Activated naive CD8-positive, alpha-beta T cell (primary cell): ENCODE measurements around the gene NOX5.
"Not testable (repeated sequence)": the region's sequence is repeated elsewhere in the genome, so short reads cannot be mapped to it uniquely, and the experiment has no call there.

Experiments
- H3K27ac Mint-ChIP-seq: one replicate; pipeline ENCODE4 v1.8.0; 2021; ENCODE audit warnings: mixed read lengths
- H3K27me3 Mint-ChIP-seq: one replicate; pipeline ENCODE4 v1.8.0; 2021; ENCODE audit warnings: mixed read lengths
- H3K36me3 Mint-ChIP-seq: one replicate; pipeline ENCODE4 v1.8.0; 2021; ENCODE audit warnings: mixed read lengths
- H3K4me1 Mint-ChIP-seq: one replicate; pipeline ENCODE4 v1.8.0; 2021; ENCODE audit warnings: low read depth, mixed read lengths
- H3K4me3 Mint-ChIP-seq: one replicate; pipeline ENCODE4 v1.8.0; 2021; ENCODE audit warnings: mild to moderate bottlenecking, mixed read lengths
- H3K9me3 Mint-ChIP-seq: one replicate; pipeline ENCODE4 v1.8.0; 2021; ENCODE audit warnings: low read depth, mixed read lengths

Gene NOX5, protein sequence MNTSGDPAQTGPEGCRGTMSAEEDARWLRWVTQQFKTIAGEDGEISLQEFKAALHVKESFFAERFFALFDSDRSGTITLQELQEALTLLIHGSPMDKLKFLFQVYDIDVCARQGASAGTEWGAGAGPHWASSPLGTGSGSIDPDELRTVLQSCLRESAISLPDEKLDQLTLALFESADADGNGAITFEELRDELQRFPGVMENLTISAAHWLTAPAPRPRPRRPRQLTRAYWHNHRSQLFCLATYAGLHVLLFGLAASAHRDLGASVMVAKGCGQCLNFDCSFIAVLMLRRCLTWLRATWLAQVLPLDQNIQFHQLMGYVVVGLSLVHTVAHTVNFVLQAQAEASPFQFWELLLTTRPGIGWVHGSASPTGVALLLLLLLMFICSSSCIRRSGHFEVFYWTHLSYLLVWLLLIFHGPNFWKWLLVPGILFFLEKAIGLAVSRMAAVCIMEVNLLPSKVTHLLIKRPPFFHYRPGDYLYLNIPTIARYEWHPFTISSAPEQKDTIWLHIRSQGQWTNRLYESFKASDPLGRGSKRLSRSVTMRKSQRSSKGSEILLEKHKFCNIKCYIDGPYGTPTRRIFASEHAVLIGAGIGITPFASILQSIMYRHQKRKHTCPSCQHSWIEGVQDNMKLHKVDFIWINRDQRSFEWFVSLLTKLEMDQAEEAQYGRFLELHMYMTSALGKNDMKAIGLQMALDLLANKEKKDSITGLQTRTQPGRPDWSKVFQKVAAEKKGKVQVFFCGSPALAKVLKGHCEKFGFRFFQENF

DNA sequence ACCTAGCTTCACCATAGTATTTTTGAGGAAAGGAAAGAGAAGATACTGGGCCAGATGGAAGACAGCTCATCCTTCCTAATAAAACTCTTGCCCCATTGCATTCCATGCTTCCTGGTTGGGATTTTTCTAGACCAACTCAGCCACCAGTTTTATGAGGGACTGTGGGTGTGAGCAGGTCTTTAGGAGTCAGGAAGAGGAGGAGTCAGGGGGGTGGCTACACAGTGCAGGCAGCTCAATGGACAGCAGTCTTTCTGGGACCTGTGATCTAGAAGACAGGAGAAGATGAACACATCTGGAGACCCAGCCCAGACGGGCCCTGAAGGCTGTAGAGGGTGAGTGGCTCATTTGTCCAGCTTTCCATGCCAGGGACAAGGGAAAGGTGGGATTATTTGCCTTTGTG, at the start of gene NOX5:
Gene NOX5, plus strand, starts transcription at position 242 of the 400 bp plus-strand sequence. Its CDS starts 41 bp downstream, at position 283.
- H3K4me3 Mint-ChIP-seq, result no peak within 1 kb of the TSS
- no peak within 1 kb of the TSS for H3K27ac Mint-ChIP-seq
- peaks cover 2% of the 10 kb centered on the region for H3K27me3 Mint-ChIP-seq
- peaks cover 7% of the 10 kb centered on the region for H3K36me3 Mint-ChIP-seq
- H3K4me1 Mint-ChIP-seq, result no peaks in the 10 kb centered on the region
- peaks cover 11% of the 10 kb centered on the region for H3K9me3 Mint-ChIP-seq

DNA sequence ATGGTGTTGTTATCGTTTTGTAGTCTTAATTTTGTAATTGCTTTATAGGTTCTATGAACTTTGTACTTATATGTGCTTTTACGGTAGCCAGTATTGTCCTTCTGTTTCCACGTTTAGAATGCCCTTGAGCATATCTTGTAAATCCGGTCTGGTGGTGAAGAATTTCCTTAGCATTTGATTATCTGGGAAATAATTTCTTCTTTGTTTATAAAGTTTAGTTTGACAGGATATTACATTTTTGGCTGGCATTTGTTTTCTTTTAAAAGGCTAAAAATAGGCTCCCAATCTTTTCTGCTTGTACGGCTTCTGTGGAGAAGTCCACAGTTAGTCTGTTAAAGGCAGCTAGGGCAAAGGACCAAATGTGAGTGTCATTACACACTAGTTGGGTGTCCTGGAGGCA, 47.5 kb upstream of the NOX5 start:
- peaks cover 8% of the 10 kb centered on the region for H3K36me3 Mint-ChIP-seq
- H3K27ac Mint-ChIP-seq, result no peak overlapping the region
- H3K9me3 Mint-ChIP-seq, result peaks cover 19% of the 10 kb centered on the region
- peaks cover 14% of the 10 kb centered on the region for H3K27me3 Mint-ChIP-seq
- no peaks in the 10 kb centered on the region for H3K4me1 Mint-ChIP-seq
- H3K4me3 Mint-ChIP-seq, result no peak overlapping the region

DNA sequence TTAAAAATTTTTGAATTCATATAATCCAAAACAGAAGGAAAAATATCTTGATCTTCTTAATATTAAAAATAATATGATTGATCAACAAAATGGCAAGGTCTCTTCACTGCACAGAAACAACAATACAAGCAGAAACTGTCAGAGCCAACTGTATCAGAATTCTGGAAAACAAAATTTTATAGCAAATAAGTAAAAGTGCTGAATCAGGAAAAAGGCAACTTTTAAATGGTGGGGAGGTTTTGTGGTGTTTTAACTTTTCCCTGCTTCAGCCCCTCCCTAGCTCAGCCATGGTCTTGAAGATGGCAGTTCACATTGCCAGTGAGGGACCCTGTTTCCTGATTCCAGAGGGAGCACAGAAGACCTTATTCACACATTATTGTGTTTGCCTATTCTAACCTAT, 46.5 kb upstream of the NOX5 start:
- no peak overlapping the region for H3K4me3 Mint-ChIP-seq
- peaks cover 8% of the 10 kb centered on the region for H3K36me3 Mint-ChIP-seq
- no peak overlapping the region for H3K27ac Mint-ChIP-seq
- H3K9me3 Mint-ChIP-seq, result peaks cover 19% of the 10 kb centered on the region
- H3K27me3 Mint-ChIP-seq, result peaks cover 12% of the 10 kb centered on the region
- H3K4me1 Mint-ChIP-seq, result no peaks in the 10 kb centered on the region

DNA sequence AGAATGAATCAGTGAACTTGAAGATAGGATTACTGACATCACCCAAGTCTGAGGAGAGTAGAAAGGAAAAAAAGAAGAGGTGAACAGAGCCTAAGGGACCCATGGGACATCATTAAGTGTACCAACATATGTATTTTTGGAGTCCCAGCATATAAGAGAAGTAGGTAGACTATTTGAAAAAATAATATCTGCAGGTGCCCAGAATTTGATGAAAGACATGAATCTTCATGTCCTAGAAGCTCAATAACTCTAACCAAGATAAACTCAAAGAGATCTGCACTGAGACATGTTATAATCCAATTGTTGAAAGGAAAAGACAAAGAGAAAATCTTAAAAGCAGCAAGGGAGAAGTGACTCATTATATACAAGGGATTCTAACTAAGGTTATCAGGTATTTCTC, 45.2 kb upstream of the NOX5 start:
- Mint-ChIP-seq H3K27ac (no peak overlapping the region), H3K4me1 (no peaks in the 10 kb centered on the region), H3K4me3 (no peak overlapping the region), H3K27me3 (peaks cover 14% of the 10 kb centered on the region), H3K36me3 (peaks cover 8% of the 10 kb centered on the region), H3K9me3 (peaks cover 19% of the 10 kb centered on the region)

DNA sequence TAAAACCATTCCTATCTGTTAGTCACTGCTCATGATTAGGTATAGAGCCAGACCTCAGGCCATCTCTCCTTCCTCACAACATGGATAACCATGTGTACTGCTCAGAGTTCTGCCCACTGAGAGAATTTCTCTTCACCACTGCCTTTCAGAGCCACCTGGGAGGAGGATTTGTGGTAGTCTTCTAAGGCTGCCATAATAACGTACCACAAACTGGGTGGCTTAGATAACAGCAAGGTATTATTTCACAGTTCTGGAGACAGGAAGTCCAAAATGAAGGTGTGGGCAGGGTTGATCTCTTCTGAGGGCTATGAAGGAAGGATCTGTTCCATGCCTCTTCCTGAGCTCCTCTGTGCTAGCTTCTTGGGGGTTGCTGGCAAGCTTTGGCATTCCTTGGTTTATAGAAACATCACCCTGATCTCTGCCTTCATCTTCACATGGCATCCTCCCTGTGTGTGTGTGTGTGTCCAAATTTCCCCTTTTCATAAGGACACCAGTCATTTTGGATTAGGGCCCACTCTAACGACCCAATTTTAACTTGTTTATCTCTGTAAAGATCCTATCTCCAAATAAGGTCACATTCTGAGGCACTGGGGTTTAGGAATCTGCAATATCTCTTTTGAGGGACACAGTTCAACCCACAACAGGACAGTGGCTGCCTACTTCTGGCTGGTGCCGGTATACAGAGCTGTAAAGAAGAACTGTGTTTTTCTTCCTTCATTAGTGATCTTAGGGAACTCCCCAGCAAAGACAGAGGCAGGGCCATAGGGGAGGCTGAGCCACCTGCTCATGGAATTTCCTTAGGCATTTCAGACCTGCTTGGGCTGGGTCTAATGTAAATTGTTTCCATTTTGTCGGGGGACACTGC, 42.1 kb upstream of the NOX5 start:
- no peak overlapping the region for H3K27ac Mint-ChIP-seq
- H3K4me1 Mint-ChIP-seq, result no peaks in the 10 kb centered on the region
- H3K36me3 Mint-ChIP-seq, result peaks cover 5% of the 10 kb centered on the region
- H3K27me3 Mint-ChIP-seq, result peaks cover 21% of the 10 kb centered on the region
- H3K4me3 Mint-ChIP-seq, result no peak overlapping the region
- H3K9me3 Mint-ChIP-seq, result peaks cover 15% of the 10 kb centered on the region

DNA sequence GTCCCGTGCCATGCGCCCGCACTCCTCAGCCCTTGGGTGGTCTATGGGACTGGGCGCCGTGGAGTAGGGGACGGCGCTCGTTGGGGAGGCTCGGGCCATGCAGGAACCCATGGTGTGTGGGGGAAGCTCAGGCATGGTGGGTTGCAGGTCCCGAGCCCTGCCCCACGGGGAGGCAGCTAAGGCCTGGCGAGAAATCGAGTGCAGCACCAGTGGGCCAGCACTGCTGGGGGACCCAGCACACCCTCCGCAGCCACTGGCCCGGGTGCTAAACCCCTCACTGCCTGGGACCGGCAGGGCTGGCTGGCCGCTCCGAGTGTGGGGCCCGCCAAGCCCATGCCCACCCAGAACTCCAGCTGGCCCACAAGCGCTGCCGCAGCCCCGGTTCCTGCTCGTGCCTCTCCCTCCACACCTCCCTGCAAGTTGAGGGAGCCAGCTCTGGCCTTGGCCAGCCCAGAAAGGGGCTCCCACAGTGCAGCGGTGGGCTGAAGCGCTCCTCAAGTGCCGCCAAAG, 38.8 kb upstream of the NOX5 start:
- not testable (repeated sequence) for H3K4me3 Mint-ChIP-seq, H3K27ac Mint-ChIP-seq, H3K9me3 Mint-ChIP-seq, H3K36me3 Mint-ChIP-seq, H3K4me1 Mint-ChIP-seq
- peaks cover 17% of the 10 kb centered on the region for H3K27me3 Mint-ChIP-seq

DNA sequence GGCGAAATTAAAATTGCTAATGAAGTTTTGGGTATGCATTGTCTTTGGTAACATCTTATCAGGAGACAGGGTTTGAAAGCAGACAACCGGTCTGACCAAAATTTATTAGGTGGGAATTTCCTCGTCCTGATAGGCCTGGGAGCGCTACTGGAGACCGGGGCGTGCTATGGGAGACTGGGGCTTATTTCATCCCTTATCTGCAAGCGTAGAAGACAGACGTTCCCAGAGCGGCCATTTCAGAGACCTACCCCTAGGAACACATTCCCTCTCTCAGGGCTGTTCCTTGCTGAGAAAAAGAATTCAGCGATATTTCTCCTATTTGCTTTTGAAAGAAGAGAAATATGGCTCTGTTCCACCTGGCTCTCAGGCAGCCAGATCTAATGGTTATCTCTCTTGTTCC, 37.1 kb upstream of the NOX5 start:
- not testable (repeated sequence) for H3K27ac Mint-ChIP-seq, H3K4me1 Mint-ChIP-seq, H3K9me3 Mint-ChIP-seq, H3K4me3 Mint-ChIP-seq, H3K36me3 Mint-ChIP-seq
- H3K27me3 Mint-ChIP-seq, result peaks cover 22% of the 10 kb centered on the region

DNA sequence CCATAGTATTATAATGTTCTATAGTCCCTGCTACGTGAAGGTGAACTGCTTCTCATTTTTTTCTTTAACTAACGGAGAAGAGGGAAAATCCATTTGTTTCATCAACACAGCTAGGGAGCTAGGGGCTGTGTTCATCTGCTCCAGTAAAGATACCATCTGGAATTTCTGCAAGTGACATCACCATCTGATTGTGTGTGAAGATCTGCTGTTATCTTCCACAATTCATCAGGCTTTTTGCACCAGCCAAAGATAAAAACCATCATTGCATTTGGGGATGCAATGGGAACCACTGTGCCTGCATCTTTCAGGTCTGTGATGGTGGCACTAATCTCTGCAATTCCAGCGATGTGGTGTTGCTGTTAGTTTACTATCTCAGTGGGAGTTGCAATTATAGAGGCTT, 35.5 kb upstream of the NOX5 start:
- no peak overlapping the region for H3K4me3 Mint-ChIP-seq
- H3K36me3 Mint-ChIP-seq, result no peaks in the 10 kb centered on the region
- H3K27ac Mint-ChIP-seq, result no peak overlapping the region
- H3K9me3 Mint-ChIP-seq, result no peaks in the 10 kb centered on the region
- H3K27me3 Mint-ChIP-seq, result peaks cover 19% of the 10 kb centered on the region
- no peaks in the 10 kb centered on the region for H3K4me1 Mint-ChIP-seq

DNA sequence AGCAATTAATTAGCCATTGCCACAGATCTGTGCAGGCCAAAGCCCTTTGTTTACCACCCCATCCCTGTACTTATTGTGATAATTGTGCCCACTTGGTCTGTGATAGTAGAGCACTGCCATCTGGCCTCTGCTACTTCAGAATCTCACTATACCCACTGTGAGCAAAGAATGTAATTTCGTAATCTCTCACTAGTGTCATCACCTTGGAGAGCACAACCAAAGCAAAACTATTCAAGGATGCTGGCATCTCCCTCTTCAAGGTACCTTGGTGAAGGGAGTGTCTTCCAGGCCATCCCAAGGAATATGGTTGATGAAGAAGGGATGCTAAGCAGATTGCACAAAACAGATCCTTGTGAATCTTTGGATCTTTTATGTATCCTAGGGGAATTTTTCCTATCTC, 34.7 kb upstream of the NOX5 start:
- Mint-ChIP-seq H3K9me3 (no peaks in the 10 kb centered on the region), H3K27me3 (peaks cover 11% of the 10 kb centered on the region), H3K4me1 (no peaks in the 10 kb centered on the region), H3K36me3 (no peaks in the 10 kb centered on the region), H3K27ac (no peak overlapping the region), H3K4me3 (no peak overlapping the region)

DNA sequence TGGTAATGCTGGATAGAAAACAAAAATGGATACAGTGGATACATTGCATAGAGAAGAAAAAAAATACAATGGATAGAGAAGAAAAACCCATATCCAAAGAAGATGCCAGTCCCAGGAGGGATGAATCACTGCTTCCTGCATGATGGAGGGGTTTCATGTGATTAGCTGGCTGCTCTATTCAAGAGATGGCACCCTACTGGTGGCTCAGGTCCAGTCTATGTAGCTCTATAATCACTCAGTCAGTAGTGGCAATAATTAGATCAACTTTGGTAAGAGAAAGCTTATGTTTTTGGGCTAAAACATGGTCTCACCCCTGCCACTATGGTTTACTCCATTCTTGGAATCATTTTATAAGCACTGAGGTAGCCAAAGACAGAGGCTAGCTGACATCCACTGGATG, 33.7 kb upstream of the NOX5 start:
- H3K4me1 Mint-ChIP-seq, result no peaks in the 10 kb centered on the region
- peaks cover 10% of the 10 kb centered on the region for H3K27me3 Mint-ChIP-seq
- no peak overlapping the region for H3K4me3 Mint-ChIP-seq
- no peak overlapping the region for H3K27ac Mint-ChIP-seq
- no peaks in the 10 kb centered on the region for H3K9me3 Mint-ChIP-seq
- H3K36me3 Mint-ChIP-seq, result no peaks in the 10 kb centered on the region

DNA sequence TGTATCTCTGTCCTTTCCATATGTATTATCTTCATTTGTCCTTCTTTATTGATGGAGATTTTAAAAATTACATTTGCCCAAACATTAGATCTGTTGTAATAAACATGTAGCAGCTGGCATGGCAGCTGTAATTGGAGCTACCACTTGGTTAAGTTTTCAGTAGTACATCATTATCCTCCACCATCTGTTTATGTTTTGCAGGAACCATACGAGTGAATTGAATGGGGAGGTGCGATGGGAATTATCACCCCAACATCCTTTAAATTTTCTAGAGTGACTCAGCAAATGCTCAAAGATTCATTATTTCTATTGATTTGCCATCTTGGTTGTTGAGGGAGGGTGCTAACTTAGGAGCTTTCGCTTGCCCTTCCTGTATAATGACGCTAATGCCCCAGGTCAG, 32.6 kb upstream of the NOX5 start:
- Mint-ChIP-seq H3K4me3 (no peak overlapping the region), H3K9me3 (no peaks in the 10 kb centered on the region), H3K4me1 (no peaks in the 10 kb centered on the region), H3K27me3 (peaks cover 7% of the 10 kb centered on the region), H3K36me3 (no peaks in the 10 kb centered on the region), H3K27ac (no peak overlapping the region)

DNA sequence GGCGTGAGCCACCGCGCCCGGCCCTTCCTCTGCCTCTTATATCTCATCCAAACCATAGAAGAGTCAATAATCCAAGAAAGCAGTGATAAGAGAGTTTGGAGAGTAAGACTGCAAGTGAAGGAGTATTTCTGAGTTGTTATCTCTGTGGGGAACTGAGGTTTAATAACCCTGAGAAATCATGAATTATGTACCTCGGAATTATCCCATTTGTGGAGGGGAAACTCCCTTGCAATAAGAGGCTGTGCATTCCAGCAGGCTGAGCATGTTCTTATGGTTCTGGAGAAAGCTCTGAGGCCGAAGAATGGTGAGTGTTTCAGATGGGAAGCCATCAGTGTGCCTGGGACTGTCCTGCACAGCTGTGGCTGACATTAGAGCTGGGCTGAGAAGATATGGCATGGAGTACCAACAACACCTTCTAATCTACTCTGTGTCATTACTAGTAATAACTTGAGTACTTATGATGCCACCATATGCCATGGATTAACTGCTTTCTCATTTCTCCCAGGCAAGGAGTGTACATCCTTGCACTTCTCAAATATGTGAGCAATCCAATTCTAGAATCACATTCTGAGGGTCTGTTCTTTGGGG, 31.4 kb upstream of the NOX5 start:
- Mint-ChIP-seq H3K4me1 (no peaks in the 10 kb centered on the region), H3K4me3 (no peak overlapping the region), H3K27ac (no peak overlapping the region), H3K36me3 (no peaks in the 10 kb centered on the region), H3K9me3 (no peaks in the 10 kb centered on the region), H3K27me3 (peaks cover 10% of the 10 kb centered on the region)

DNA sequence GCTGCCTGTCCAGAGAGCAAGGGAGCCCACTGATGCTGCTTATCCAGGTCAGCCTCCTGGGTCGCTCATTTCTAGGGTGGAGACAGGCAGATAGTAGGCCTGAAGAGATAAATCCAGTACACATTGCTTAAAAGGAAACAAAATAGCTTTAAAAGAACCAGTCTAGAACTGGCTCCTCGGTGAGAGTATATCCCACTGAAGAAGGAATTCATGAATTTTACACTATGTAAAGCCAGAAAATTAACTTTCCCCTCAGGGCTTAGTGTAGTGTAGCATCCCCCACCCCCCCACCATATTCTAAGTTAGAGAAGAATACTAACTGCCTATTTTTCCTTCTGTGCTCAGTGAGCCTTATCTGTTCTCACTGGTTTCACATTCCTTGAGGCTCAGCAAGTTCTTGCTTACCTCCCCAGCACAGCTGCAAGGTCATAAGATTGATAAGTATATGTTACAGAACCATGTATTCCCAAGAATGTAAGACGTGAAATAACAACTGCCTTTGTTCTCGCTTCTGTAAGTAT, 30.5 kb upstream of the NOX5 start:
- Mint-ChIP-seq H3K4me3 (no peak overlapping the region), H3K27ac (no peak overlapping the region), H3K4me1 (no peaks in the 10 kb centered on the region), H3K36me3 (no peaks in the 10 kb centered on the region), H3K27me3 (peaks cover 14% of the 10 kb centered on the region), H3K9me3 (no peaks in the 10 kb centered on the region)

DNA sequence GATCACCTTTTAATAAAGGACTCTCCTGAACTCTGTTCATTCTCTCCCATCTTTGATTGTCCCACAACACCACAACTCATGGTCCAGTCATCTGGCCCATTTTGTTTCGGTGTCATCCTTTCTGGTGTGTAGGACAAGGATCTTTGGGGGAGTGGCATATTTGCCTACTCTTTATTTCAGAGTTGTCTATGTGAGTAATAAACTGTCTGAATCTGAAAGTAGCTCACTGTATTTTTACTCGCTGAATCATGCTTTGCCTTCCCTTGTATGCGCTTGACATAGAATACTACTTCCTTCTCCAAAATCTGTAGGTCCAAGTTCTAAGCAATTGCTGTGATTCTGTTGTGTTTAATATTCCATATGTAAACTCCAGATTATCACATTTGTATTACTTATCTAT, 29.9 kb upstream of the NOX5 start:
- no peak overlapping the region for H3K4me3 Mint-ChIP-seq
- no peaks in the 10 kb centered on the region for H3K36me3 Mint-ChIP-seq
- H3K27me3 Mint-ChIP-seq, result peaks cover 14% of the 10 kb centered on the region
- H3K9me3 Mint-ChIP-seq, result no peaks in the 10 kb centered on the region
- H3K4me1 Mint-ChIP-seq, result no peaks in the 10 kb centered on the region
- H3K27ac Mint-ChIP-seq, result no peak overlapping the region
